Amniotic epithelial cell (primary cell): ENCODE data around the gene SORCS1.
"Not testable (repeated sequence)": the region's sequence is repeated elsewhere in the genome, so short reads cannot be mapped to it uniquely, and the experiment has no call there.

Experiments used
- DNase-seq: peaks from one replicate; pipeline ENCODE4 v3.0.0-alpha.2; 2010; ENCODE audit warnings: low read depth

SORCS1 gene

DNA sequence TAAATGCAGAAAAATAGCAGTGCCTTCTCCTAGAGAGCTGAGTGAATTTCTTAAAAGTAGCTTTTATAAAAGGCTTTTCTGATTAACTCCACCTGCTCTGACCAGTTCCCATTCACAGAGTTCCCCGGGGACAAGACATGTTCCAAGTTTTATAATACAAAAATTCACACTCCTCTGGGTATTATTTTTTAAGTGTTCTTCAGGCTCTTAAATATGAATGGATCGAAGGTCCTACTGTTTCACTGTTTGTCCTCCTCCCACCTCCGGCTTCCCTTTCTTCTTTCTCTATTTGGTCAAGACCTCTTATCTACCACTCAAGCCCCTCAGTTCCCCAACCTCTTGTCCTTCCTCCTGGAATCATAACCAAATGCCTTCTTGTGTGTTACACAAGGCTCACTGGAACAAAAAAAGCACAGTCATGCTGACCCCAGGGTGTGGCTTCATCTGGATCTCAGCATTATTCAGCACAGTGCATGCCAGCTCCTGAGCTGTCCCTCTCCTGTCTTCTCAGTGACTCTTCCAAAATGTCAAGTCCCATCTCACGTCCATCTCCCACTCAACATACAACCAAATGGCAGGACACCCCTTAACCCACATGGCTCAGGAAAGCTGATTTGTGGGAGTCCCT, 222.4 kb downstream of the SORCS1 start:
- no peak for DNase-seq

DNA sequence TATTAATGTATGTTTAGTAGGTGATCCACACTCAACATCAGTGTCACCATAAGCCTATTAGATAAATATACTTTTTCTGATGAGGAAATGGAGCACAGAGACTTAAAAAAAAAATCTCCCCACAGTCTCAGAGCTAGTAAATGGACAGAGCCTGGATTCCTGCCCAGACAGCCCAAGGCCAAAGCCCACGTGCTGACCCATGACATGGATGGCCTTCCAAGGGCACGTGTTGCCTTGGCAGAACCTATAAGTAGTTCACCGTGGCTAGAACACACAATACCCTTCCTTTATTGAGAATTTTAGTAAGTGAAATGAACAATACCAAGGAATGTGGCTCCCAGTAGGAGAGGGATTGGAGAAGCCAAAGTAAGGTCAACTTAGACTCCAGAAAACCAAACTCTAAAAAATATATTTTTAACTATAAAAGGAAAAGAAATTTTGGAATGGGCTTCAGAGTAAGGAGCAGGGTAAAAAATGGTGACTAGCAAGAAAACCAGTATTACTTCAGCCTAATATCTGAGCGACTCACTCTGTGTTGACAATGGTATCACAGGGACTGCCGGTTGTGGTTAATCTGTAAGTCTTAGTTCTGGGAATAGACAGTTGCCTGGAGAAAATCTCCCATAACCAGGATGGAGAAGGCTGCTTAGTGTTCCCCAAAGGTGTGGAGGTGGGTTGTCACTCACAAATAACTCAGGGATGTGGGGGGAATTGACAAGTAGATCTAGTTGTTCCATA, 223.0 kb downstream of the SORCS1 start:
- DNase-seq: no peak

DNA sequence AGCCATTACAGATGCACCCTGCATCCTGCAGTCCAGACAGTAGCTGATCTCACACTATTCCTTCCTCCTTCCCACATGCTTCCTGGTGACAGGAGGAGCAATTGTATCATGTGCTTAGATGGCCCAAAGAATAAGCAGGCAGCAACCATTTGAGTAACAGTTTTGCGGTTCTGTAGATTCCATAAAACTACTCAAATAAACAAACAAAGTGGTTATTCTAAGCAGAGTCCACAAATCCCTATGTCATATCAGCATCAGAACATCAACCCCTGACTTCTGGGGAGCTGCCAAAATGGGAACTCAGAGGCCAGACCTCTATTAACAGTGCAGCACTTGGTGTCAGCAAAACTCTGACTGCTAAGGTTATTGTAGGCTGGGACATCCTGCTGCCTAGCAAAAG, 226.0 kb downstream of the SORCS1 start:
- no peak for DNase-seq

GRCh38 chr10:106935978-106936451, 228.5 kb downstream of the SORCS1 start:
- DNase-seq: no peak

DNA sequence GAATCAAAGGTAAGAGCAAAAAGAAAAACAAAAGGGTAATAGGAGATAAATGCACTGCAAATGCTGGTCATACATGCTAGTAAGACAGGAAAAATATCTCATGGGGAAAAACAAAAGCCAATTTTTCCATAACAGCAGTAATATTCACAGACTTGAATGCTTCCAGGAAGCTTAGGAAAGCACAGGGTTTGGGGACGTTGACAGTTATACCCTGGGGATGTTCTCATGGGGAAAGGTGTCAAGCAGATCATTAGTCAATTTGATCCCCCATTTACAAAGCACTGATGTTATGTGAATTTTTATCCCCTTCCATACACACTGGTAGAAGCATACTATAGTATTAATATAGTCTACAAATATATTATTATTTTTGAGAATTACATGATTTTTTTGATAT, 232.7 kb downstream of the SORCS1 start:
- no peak for DNase-seq

GRCh38 chr10:106931159-106931852, 233.2 kb downstream of the SORCS1 start:
- DNase-seq: no peak

- DNase-seq: no peak
Measured at GRCh38 chr10:106930751-106931150, 233.8 kb downstream of the SORCS1 start.

- no peak for DNase-seq
Measured at GRCh38 chr10:106929291-106929895, 235.1 kb downstream of the SORCS1 start.

DNA sequence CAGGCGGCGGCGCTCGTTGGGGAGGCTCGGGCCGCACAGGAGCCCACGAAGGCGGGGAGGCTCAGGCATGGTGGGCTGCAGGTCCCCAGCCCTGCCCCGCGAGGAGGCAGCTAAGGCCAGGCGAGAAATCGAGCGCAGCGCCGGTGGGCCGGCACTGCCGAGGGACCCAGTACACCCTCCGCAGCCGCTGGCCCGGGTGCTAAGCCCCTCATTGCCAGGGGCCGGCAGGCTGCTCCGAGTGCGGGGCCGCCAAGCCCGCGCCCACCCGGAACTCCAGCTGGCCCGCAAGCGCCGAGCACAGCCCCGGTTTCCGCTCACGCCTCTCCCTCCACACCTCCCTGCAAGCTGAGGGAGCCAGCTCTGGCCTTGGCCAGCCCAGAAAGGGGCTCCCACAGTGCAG, 236.4 kb downstream of the SORCS1 start:
- not testable (repeated sequence) for DNase-seq

DNA sequence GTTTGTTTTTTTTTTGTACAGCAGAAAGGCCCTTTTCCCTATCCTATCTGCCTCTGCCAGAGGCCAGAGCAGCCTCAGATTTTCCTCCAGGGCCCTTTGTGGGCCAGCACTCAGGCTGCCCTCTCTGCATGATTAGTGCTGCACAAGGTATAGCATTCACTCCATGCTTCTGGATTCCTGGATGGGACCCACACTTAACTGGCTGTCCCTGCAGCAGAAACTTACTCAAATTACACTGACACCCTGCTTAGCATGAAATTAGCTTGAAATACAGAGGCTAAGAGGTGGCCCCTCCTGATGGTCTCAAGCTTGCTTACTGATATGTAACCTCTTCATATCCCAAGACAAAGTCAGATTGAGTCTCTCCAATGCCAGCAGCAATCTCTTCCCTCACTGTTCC, 239.3 kb downstream of the SORCS1 start:
- DNase-seq: no peak

DNA sequence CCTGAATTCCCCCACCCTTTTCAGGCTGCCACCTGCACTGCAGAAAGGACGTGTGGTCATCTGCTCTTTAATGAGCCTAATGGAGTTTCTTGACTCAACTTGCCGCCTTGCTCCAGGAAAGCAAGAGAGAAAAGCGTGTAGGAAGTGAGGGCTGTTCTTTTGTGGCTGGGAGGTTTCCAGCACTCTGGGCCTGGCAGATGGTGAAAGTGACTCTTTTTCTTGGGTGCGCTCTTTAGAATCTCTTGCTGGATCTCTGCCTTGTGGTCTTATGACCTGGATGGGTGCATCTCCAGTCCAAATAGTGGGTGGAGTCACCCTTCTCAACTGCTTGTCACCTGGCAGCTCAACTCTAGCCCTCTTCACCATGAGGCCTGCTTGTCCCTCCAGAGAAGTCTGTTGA, 244.0 kb downstream of the SORCS1 start:
- DNase-seq: no peak

DNA sequence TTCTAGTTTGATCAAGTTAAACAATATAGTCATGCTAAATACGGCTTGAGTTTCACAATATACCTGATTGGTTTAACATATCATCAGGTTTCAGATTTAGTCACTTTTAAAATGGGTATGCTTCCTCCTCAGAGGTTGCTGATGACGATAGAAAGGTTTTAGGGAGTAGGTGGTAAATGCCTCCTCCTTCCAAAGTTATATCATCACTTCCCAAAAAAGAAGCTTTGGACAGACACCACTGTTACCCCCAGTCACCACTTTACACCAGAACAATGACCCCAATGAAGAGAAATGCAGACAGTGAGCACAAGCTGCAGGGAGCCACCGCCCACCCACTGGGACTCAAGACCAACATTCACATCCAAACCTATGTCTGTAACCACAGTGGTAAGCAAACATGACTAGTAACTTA, 244.6 kb downstream of the SORCS1 start:
- no peak for DNase-seq

DNA sequence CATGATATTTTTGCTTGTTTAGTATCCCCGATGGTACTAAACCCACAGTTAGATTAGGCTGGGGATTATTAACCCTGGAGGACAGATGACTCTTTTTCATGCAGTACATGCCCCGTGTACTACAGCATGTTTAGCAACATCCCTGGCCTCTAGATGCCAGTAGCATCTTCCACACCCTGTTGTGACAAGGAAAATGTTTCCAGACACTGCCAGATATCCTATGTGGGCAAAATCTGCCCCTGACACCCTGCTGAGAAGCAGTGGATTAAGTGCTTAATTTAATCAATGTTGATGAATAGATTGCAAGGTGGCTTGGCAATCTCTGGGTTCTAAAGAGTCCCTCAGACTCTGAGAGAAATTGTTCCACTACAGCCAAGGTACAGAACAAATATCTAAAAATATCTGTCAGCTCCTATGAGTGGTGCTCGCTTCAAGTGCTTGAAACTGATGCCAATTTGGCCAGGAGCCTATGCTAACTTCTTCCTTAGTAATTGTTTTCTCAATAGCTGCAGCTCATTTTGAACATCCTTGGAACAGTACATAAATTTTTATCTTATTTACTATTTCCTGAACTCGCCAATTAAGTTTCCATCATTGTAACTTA, 247.0 kb downstream of the SORCS1 start:
- no peak for DNase-seq

GRCh38 chr10:106914016-106914415, 250.5 kb downstream of the SORCS1 start:
- DNase-seq: no peak

GRCh38 chr10:106913348-106913747, 251.2 kb downstream of the SORCS1 start:
- no peak for DNase-seq

DNA sequence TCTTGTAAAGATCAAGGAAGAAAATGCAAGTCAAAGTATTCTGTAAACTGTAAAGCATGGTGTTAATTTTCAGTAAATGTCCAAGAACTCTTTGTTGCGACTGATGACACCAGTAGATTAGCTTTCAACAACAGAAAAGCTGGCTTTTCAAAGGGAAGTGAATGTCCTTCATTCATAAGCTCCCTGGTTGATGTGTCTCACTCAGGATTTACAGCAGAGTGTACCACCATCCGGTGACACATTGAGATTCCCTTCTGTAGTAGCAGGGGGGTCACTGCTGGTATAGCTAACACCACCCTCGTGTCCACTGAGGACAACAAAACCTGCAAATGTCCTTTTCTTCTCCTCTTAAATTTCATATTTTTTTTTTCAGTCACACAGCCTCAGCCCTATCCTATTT, 253.4 kb downstream of the SORCS1 start:
- no peak for DNase-seq

GRCh38 chr10:106910666-106911065, 253.8 kb downstream of the SORCS1 start:
- DNase-seq: no peak

DNA sequence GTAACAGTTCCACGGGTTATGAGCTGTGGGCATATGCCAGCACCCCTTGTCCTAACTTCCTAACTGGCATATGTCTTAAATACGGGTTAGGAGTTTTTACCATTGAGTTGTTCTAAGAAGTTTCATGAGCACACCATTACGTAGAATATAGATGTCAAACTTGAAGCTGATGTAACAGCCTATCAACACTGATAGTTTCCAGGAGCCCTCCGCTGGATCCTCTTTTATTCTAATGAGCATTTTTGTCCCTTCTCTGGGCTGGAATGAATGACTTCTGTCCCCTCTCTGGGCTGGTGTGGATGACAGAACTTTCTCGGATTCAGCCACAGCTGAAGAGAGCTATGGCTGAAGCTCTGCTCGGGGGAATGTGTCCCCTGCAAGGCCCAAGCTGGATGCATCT, 256.3 kb downstream of the SORCS1 start:
- DNase-seq: no peak

- no peak for DNase-seq
Measured at GRCh38 chr10:106904209-106904608, 260.3 kb downstream of the SORCS1 start.

DNA sequence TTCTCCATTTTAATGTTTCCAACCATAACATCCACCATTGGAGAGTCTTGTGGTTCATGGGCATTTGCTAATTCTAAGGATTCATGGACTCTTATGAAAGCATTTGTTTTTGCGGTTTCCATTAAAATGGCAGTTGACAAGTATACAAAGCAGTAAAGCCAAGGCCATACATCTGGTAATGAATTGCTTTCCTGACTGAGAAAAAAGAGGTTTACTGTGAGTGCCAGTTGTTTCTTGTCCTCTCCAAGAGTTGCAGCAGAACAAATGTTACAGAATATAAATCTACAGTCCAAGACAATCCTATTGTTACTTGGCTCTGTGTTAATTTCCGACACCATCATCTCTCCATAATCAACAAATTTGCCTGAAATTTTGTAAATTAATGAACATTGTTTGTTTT, 261.3 kb downstream of the SORCS1 start:
- no peak for DNase-seq

DNA sequence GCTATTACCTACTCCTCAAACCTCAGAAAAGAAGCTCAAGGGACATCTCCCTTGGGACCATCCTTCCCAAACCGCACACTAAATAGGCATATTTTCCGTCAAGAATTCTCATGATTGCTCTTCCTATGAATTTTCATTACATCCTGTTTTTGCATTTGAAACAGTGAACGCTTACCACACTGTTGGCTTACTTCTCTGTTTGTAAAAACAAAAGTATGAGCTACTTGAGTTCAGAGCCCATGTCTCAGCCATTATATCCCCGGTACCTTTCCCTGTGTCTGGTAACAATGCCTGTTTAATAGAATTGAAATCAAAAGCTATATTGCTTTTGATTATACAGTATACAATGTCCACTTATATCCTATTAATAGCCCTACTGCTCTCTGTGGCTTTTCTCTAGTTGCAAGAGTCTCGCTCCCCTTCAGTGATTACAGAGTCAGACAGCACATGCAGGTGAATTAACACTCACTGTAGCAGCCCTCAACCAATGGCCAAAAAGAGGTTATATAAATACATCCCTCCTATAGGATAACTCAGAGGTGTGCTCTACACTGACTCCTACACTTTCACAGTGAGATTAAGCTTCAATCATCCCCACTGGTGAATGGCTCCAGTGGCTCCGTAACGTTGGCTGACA, 264.4 kb downstream of the SORCS1 start:
- no peak for DNase-seq

GRCh38 chr10:106898446-106898845, 266.1 kb downstream of the SORCS1 start:
- DNase-seq: no peak
